ENCODE data around the gene FAM228A.
"Not testable (repeated sequence)": the region's sequence is repeated elsewhere in the genome, so short reads cannot be mapped to it uniquely, and the experiment has no call there.

GRCh38 chr2:24197213-24197612 lies 22.4 kb downstream of the FAM228A start:
- not testable (repeated sequence) for TF ChIP-seq CTCF (IDR thresholded peaks at IDR 0.05; ENCODE audit: low read depth, low read length, poor library complexity, severe bottlenecking); EZH2phosphoT487 (IDR thresholded peaks at IDR 0.05; ENCODE audit: borderline replicate concordance, low read length)

All from DOHH2 (cell line).